ENCODE measurements around the gene FLNB.

The FLNB gene

DNA sequence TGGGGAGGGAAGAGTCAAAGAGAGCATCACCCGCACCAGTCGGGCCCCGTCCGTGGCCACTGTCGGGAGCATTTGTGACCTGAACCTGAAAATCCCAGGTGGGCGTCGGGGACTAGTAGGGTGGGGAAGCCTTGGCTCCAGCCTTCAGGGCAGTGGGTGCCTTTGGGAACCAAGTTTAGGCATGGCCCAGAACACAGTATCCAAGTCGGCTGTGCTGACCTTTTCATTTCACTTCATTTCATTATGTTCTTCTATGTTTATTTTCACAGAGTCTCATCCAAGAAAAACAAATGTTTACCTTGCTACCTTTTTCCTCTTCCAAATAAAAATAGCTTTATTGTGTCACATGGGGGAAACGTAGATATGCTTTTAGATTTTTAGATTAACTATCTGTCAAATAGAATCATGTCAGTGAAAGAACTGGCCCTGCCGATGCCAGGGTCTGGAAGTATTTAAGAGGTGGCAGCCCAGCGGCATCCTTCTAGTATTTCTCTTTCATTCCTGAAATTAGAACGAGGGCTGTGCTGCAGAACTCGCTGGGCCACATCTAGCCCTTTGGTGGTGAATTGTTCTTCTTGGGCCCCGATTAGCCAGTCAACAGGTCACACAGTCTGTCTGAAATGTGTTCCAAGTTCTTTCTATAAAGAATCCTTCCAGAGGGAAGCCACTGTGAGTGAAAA, 142.0 kb downstream of the FLNB start:
- no peak for DNase-seq

DNA sequence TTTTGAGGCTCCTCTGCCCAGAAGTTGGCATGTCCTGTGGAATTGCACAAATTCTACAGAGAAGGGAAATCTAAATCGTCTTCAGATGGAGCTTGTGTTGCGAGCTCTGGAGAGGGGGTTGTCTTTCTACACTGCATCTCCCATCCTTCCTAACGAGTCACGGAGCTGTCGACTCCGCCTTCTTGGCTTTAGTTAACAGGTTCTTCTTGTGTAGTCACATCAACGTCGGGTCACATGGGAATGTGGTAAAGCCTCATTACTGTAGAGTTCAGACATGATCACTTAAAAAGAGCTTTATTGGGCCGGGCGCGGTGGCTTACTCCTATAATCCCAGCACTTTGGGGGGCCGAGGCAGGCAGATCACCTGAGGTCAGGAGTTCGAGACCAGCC, 142.6 kb downstream of the FLNB start:
- no peak for DNase-seq

DNA sequence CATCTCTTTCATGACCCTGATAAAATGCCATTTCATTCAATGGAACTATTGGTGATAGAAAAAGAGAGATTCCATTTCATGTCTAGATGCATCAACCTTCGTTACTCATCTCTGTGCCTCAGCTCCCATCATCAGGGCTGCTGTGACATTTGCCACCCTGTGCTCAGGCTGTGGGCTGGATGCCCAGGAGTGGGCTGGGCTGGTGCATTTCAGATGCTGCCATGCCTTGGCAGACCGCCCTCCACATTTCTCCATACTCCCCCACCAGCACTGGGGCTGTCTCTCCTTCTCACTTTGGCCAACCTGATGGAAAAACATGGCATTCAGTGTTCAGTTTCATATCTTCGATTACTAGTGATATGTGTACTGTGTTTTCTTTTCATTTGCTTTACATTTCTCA, 143.4 kb downstream of the FLNB start:
- no peak for DNase-seq

DNA sequence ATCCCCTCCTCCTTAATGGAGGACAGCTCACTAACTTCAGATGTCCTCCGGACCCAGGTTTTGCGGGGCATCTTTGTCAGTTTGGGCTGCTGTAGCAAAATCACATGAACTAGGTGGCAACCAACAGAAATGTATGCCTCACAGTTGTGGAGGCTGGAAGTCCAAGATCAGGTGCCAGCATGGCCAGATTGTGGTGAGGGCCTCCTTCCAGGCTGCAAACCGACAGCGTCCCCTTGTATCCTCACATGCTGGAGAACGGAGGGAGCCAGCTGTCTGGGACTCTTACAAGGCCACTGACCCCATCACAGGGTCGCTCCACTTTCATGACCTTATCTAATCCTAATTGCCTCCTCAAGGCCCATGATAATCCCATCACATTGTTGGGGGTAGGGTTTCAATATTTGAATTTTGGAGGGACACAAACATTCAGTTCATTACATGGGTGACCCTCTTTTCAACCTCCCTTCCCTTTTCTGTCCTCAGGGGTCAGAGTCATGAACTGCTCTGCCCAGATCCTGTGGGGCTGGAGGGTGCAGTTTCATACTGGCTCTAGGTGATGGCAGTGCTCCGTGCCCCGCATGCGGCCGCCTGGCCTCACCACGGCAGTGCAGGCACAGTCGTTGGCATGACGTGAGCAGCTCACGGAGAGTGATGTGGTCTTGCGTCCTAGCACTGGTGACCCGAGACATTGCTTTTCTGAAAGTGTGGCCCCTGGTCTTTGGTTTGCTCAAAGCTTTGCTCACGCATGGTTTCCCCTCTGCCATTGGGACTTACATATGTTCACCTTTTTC, 144.2 kb downstream of the FLNB start:
- DNase-seq, result no peak

DNA sequence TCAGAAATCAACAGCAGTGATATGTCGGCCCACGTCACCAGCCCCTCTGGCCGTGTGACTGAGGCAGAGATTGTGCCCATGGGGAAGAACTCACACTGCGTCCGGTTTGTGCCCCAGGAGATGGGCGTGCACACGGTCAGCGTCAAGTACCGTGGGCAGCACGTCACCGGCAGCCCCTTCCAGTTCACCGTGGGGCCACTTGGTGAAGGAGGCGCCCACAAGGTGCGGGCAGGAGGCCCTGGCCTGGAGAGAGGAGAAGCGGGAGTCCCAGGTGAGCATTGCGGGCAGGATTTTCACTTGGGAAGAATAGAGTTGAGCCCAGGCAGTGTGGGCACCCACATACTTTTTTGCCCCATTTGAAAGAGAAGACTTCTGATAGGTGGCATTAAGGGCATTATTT, 145.1 kb downstream of the FLNB start:
- no peak for DNase-seq

DNA sequence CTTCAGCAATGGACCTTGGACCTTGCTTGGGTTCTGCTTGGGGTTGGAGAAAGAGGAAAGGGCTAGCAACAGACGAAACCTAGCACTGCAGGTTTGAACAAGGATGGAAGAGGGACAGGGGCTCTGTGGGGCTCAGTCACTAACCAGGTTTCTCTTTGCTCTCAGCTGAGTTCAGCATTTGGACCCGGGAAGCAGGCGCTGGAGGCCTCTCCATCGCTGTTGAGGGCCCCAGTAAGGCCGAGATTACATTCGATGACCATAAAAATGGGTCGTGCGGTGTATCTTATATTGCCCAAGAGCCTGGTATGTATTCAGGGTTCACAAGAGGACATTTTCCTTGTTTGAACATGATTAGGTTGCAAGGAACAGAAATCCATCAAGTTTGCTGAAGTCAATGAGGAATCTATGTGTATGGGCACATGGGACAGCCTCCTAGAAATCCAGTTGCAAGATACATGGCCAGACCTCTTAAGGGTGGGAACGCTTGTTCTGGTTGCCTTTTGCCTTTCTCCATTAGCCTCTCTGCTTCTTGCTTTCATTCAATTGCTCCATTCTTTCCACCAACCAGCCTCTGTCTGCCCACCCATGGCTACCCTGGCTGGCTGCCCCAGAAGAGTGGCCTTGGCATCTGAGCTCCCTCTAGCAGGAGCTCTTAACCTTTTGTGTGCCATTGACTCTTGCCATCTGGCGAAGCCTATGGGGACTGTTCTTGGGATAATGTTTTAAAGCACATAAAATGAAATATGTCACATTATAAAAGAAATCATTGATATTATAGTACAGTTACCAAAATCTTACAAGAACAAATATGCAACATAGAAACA, 146.6 kb downstream of the FLNB start:
- DNase-seq, result no peak

DNA sequence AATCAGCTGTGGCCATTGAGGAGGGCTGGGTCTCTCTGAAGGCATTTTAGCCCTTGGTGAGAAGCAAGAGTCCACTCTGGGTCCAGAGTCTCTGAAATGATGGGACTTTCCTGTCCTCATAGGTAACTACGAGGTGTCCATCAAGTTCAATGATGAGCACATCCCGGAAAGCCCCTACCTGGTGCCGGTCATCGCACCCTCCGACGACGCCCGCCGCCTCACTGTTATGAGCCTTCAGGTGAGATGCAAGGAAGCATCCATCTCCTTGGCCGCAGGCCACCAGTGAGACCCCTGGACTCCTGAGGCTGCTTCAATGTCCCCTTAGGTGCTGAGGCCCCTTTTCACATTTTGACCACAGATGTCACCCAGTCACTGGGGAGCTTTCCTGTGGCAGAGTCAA, 147.6 kb downstream of the FLNB start:
- DNase-seq, result no peak

DNA sequence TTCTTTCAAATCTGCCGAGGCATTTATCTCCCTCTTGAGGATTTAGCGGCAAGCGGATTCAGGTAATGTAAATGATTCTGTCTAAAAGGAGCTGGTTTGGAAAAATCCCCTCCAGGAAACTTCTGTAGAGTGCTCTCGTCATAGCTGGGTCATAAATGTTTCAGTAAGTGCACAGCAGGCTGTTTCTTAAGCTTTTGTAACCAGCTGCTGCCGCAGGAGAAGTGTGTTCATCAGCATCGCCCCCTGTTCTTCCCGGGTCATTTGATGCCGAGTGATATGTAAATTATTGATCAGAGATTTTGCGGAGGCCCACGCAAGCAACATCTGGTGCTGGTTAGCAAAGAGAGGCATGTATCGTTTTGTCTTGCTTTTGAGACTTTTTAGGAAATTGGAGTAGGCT, 149.5 kb downstream of the FLNB start:
- DNase-seq, result no peak

DNA sequence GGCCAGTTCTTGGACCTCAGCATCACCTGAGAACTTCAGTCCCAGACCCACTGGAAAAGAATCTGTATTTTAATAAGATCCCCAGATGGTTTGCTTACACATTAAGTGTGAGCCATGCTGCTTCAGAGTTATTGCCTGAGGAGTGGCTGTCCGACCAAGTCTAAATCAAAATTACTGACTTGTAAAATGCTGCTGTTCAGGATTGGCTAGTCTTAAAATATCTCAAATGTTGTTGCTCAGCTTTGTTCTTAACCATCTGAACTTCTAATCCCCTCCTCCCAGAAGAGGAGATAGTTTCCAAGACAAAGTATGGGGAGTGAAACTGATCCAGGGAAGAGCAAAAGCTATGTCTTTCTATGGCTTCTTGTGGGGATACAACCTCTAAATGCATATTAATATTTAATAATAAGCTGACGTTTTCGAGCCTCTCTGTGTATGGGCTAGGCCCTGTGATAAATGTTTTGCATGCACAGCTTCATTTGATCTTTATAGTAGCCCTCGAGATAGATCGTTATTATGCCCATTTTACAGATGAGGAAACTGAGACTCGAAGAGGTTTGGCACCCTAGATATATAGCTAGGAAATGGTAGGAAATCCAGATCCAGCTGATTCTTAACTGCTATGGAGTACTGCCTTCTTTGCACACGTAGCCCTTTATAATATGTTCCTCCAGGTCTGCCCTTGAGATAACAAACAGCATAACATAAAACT, 150.4 kb downstream of the FLNB start:
- no peak for DNase-seq

DNA sequence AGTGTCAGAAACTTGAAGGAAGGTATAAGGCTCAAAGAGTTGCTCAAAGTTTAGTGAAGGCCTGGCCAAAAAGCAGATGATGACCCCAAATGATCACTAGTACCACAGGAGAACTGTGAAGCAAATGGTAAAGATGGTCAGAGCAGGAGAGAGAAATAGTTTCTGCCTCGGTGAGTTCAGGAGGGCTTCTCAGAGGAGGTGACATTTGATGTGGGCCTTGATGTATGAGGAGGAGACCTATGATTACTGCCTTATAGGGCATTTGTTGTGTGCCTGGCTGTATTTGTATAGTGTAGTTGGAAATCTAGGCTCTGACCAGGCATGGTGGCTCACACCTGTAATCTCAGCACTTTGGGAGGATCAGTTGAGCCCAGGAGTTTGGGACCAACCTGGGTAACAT, 152.2 kb downstream of the FLNB start:
- no peak for DNase-seq

DNA sequence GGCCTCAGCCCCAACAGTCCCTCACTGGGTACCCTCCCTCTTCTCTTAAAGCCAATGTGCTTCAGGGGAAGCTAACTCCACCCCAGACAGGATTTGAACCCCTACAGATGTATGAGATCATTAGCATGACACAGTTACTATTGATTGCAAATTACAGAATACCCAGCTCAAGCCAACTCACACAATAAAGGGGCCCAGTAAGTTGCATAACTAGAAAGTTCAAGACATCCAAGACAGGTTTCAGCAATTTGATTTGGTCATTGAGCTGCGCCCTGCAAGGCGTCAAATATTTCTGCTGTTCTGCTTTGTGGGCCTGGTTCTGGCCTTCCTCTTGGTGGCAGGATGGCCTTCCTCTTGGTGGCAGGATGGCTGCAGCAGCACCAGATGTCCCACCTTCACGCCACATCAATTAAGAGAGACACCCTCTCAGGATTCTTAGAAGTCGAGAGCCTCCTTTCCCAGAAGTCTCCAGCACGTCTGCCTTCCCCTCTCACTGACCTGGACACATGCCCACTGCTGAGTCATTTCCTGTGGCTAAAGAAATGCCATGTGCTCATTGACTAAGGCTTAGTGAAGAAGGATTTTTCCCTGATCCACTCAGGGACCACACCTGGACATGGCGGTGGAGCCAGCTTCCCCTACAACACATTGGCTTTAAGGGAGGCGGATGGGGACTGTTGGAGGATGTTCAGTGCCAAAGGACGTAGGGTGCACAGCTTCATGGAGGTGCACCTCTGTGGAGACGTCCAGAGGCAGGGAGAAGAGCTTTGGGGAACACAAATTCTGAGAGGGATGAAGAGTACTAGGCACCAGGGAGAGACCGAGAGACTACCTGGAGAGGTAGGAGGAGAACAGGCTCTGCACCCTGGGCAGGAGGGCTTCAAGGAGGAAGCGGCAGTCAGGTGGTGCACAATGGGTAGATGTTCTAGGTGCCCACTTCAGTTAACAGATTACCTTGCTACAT, 153.5 kb downstream of the FLNB start:
- DNase-seq, result peak; percentile 67

DNA sequence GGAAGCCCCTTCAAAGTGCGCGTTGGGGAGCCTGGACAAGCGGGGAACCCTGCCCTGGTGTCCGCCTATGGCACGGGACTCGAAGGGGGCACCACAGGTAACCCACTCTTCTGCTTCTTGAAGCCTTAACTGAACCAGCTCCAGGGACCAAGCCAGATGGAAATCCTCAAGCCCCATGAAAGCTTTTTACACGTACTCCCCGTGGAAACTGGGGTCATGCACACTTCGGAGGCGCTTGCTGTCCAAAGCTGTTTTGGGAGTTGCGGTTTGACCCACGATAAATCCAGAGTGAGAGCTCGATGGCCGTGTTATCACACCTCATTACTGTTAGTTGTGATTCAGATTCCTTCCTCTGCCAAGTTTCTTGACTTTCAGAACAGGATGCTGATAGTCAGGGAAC, 155.0 kb downstream of the FLNB start:
- no peak for DNase-seq

DNA sequence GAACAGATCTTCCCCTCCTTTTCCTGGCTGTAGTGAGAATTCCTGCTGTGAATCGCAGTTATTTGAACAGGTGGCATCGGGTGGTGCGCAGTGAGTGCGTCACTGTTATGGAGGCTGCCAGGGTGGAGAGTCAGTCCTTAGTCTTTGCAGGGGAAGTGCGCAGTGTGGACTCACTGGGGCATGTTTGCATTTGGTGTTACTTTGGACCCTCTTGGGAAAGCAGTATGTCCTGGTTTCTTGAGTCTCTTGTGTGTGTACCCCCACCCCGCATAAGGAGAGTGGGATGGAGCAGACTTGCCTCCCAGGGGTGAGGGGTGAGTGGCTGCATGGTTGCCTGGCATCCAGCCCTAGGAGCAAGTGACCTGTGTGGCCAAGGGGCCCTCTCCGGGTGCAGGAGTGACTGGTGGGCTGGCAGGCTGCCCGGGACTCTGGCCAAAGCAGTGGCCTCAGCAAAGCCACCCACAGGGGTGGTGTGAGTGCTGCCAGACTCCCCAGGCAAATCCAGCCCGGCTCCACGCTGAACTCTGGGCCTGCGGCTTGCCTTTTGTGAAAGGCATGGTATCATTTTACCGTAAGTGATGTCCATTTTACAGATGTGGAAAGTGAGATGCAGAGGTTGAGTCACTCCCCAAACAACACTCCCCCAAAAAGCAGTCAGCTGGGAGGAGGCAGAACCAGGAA, 156.1 kb downstream of the FLNB start:
- DNase-seq, result no peak

DNA sequence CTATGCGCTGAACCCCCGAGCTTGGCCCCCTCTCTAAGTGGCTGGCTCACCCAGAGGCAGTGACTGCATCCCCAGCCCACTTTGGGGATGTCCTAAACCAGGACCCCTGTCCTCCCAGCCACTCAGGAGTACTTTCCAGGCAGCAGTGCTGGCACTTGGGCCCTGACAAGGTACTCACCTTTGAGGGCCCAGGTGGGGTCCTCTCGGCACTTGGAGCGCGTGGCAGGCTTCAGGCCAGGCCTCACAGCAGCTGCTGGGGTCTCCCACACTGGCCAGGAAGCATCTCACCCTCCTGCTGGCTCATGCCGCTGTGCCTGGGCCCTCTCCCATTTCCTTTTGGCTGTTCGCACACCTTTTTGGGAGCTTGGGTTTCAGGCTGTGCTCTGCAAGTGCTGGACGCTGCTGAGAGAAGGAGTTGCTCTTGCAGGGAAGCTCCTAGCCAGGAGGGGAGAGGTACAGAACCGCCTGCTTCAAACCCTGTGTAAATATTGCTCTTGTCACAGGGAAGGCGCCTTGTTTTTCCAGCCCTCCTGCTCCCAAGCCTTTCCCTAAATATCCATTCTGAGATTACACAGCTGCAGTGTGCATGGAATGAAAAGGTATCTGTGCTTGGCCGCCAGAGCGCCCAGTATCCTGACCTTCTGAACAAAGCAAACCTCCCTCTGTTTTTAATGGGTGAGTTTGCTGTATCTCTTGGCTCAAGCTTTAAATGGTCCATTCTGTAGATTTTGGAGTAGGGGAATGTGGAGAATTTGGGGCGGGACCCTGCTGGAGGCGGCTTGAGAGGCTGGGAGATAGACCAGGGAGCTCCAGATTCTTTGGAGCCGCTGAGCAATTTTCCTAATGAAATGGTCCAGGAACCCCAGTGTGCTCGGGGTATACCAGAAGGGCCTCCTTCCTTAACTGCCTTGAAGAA, 156.9 kb downstream of the FLNB start:
- DNase-seq, result no peak

DNA sequence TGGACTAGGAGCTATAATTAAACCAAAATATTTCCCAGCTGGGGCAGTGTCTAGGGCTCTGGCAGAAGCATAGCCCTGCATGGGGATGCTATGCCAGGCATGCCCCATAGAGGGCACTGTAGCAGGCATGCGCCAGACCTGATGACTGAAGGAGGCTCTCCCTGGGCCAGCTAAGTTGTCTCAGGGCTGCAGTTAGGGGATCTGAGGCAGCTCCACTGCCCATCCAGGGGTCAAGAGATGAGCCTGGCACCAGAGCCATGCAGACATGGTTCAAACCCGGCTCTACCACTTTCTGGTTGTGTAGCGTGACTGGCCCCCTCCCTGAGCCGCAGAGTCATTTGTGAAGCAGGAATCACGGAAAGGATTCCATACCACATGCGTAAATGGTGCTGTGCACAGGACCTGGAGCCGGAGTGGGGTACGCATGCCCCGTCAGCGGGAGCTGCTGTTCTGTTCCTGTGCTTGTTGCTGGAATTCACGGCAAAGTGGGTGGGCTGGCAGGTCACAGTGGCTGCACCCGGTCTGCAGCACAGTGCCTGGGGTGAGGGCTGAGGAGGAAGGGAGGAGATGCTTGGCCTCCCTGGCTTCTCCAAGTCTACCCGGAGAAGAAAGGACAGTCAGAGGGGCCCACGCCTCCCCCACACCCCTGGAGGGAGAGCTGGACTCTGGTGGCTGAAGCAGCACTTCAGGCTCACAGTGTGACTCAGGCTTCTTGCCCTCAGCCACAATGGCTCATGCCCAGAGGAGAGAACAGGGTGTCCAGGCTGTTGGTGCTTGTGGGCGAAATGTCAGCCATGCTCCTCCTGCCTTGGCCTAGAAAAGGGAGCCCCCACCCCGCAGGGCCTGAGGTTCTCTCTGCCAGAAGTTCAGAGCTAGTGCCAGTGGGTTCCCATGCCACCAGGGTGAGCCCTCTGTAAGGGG, 159.5 kb downstream of the FLNB start:
- peak; percentile 82 for DNase-seq

DNA sequence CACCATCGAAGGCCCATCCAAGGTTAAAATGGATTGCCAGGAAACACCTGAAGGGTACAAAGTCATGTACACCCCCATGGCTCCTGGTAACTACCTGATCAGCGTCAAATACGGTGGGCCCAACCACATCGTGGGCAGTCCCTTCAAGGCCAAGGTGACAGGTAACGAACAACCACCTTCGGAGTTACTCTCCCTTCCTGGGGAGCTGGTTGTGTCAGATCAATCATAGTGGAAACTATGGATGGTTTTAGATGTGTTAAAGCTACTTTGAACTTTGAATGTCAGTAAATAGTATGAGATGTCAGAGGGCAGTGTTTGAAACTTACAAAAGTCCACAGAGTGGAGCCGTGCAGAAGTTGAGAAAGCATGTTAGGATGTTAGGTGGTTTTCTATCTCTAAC, 160.3 kb downstream of the FLNB start:
- no peak for DNase-seq

DNA sequence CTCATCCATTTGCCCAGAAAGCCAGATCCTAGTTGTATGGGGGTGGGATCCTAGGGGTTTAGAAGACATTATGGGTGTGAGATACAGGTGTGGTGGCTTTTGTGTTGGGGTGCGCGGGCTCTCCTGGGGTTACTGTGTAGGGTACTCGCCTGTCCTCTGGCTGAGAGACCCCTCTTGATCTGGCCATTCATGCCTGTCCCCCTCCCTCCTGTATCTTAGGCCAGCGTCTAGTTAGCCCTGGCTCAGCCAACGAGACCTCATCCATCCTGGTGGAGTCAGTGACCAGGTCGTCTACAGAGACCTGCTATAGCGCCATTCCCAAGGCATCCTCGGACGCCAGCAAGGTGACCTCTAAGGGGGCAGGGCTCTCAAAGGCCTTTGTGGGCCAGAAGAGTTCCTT, 161.1 kb downstream of the FLNB start:
- no peak for DNase-seq

DNA sequence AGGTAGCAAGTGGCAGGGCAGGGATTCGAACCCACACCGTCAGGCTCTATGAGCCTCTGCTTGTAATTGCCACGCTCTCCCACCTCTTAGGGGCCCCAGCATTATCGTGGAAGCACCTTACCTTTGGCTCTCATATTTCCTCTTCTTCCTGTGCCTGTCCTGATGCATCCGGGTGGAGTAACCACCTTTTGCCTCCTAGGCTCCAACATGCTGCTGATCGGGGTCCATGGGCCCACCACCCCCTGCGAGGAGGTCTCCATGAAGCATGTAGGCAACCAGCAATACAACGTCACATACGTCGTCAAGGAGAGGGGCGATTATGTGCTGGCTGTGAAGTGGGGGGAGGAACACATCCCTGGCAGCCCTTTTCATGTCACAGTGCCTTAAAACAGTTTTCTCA, 162.2 kb downstream of the FLNB start:
- no peak for DNase-seq

DNA sequence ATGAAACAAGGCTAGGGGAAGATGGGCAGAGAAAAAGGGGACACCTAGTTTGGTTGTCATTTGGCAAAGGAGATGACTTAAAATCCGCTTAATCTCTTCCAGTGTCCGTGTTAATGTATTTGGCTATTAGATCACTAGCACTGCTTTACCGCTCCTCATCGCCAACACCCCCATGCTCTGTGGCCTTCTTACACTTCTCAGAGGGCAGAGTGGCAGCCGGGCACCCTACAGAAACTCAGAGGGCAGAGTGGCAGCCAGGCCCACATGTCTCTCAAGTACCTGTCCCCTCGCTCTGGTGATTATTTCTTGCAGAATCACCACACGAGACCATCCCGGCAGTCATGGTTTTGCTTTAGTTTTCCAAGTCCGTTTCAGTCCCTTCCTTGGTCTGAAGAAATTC, 162.9 kb downstream of the FLNB start:
- no peak for DNase-seq

Data from hematopoietic multipotent progenitor cell treated with erythropoietin and hydrocortisone succinate and interleukin-3 and kit ligand, for 6 days (in vitro differentiated cells).